GM20431 (cell line): ENCODE data around the gene LNP1.
"Not testable (repeated sequence)": the region's sequence is repeated elsewhere in the genome, so short reads cannot be mapped to it uniquely, and the experiment has no call there.

Experiments
- in situ Hi-C: fragments of 300-500 bp; cut with MseI, MboI; formaldehyde crosslinking; loops from one replicate; pipeline ENCODE4 v1.15.0; 2020; ENCODE audit warnings: low sequenced_read_pairs; ENCODE audit not compliant: unreplicated experiment

Gene LNP1

DNA sequence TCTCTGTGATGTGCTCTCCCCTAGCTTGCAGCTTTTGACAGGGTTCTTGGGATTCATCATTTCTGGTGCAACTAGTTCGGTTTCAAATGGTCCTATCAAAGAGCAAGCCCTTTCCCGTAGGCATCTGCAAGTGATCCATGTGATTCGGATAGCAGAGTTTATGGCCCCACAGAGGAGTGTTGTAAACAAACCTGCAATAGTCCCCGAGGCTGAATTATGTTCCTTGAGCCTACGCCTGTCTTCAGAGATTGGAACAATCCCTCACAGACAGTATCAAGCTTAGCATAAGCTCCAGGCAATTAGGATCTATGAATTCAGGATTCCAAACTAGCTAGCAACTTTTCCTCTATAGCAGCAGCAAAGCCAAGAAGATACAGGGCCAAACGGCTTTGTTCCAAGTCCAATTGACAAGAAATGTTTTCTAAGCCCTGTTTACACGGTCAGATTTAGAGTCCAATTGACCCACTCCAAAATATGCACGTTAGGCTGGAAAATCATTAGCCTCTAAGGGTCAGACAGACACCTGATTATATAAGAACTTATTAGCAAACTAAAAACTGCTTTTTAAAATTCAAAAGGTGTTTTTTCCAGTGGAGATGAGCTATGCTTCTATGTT lies 24.8 kb downstream of the LNP1 start:
- in situ Hi-C loops: no loop called here

DNA sequence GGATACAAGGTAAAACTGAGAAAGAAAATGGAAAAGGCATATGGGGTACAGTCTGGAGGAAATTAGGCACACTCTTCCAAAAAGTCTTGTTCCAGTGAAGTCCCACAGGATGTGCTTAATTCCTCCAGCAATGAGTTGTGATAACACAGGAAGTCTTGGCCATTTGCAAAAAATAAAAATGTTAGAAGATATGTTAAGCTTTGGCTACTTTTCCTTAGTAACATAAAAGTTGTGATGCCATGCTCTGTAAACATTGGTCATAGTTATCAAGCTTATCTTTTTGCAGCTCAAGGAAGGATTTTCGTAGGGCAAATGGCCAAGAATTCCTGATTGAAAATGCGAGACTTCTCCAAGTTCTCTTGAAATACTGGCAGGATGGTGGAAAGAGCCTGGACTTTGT lies 26.4 kb downstream of the LNP1 start:
- in situ Hi-C loops: no loop called here

DNA sequence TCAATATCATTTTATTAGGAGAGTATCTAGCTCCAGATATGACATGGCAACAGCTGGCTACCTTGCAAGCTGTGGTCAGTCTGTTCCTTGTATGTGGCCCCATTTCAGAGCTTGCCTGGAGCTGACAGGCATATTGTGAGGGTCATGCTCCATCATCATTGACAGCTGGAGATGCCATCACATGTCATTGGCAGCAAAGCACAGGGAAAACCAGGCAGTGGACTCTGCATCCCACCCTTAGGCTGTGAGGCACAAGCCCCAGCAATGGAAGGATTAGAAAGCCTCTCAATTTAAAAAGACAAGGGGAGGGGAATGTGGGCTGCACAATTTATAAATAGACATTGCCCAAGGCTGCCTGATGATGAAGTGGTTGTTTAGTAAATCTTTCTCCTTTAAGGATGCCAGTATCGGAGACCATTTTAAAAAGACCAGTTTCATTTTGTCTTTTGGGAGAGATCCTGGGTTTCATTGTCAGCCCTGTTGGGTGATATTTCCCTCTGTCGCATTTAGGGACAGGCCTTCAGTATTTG lies 27.9 kb downstream of the LNP1 start:
- in situ Hi-C loops: no loop called here

DNA sequence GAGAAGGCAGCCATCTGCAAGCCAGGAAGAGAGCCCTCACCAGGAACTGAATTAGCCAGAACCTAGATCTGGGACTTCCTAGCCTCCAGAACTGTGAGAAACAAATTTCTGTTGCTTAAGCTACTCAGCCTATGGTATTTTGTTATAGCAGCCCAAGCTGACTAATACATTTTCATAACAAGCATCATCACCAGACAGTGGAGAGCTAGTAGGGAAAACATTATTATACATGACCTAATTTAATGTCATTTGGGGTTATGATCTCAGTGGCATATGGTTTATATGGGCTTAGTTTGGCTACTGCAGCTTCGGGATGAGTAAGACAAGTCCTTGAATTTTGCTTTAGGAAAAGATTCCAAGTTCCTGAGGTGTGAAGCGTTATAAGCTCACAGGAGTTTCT lies 35.6 kb downstream of the LNP1 start:
- in situ Hi-C loops: no loop called here

DNA sequence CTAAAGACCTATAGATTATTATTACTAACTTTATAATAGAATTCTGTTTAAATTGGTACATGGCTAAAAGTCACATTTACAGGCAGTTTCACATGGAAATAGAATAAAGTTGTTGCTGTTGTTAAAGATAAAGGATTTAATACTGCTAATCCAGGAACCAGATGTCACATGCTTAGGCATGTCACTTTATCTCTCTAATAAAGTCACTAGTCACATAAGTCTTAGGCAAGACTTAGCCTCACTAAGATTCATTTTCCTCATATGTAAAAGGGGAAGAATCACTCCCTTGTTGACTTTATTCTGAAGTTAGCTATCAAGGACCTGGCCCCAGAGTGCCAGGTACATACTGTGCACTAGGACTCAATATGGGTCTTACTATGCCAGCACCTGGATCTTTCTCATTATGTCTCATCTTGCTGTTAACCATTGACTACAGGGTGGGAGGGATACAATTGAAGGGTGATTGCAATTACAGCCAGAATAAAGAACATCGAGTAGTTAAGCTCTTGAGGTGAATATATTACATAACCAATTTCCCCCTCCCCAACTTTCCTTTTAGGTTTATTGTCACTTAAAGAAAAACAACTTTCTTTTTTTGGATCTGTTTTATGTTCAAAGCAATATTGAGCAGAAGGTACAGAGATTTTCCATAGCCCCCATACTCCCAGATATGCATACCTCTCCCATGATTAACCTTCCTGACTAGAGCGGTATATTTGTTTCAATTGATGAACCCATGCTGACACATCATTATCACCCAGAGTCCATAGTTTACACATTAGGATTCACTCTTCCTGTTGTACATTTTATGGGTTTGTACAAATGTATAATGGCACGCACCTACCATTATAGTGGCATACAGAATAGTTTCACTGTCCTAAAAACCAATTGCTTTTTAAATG lies 36.6 kb downstream of the LNP1 start:
- in situ Hi-C loops: no loop called here

DNA sequence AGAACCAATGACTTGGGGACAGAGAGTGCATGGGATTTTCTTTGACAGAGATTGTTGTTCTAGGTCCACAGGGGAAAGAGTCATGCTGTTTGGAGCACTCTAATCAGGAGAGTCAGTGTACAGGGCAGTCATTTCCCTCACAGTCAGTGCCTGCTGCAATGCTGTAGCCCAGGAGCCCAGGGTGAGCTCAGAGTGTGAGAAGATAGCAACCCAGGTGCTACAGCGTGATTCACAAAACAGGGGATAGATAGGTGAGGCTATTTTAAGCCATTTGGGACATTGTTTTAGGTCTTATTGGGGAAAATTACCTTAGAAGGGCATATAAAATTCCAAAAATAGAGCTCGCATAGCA lies 37.3 kb downstream of the LNP1 start:
- in situ Hi-C loops: no loop called here

DNA sequence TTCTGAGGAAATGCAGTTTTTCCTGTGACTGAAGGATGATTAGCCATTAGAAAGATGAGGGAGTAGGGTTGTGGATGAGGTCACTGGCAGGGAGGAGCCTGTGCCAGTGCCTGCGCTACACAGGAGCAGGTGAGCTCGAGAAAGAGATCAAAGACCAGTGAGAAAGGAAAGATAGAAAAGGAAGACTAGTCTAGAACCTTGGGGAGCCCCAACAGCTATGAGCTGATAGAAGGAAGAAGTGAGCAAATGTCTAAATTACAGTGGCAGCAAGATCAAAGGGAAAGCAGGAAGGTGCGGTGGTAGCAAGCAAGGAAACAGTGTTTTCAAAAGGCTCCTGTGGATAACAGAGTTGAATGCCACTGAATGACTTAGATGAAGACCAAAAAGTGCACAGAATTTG lies 39.6 kb downstream of the LNP1 start:
- in situ Hi-C loops: no loop called here

DNA sequence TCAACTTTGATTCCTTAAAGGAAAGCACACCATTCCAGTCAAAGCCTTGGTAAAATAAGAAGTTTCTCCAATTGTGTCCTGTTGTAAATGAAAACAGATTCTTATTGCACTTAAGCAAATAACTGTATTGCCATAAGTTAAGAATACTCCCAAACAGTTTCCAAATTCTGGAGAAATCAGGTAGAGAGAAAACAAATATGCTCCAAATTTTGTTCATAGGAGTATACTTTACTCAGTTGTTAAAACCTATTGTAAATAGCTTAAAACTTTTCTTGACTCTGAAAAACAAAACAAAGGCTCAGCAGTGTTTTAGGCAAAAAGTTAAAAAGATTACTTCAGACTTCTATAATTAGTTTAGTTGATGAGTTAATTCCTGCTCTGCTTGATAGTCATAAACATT lies 42.4 kb downstream of the LNP1 start:
- in situ Hi-C loops: no loop called here

DNA sequence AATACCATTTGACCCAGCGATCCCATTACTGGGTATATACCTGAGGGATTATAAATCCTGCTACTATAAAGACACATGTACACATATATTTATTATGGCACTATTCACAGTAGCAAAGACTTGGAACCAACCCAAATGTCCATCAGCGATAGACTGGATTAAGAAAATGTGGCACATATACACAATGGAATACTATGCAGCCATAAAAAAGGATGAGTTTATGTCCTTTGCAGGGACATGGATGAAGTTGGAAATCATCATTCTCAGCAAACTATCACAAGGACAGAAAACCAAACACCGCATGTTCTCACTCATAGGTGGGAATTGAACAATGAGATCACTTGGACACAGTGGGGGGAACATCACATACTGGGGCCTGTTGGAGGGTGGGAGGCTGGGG lies 45.7 kb downstream of the LNP1 start:
- in situ Hi-C loops: not testable (repeated sequence)

DNA sequence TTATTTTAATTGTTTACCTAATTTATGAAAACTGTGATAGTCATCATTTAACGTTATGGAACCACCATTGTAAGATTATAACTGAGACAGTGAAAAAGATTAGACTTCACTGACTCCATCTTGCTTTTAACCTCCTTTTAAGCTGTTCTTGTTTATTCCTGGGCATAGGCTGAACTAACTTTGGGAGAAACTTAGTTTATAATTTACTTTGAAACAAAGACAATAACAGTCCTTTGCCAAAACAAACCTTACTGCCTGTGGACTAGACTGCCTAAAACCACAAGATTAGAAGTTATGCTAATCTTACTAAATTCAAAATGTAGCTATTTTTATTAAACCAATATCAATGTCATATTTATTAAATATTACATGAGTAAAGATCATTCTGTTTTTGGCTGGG lies 46.7 kb downstream of the LNP1 start:
- in situ Hi-C loops: no loop called here

DNA sequence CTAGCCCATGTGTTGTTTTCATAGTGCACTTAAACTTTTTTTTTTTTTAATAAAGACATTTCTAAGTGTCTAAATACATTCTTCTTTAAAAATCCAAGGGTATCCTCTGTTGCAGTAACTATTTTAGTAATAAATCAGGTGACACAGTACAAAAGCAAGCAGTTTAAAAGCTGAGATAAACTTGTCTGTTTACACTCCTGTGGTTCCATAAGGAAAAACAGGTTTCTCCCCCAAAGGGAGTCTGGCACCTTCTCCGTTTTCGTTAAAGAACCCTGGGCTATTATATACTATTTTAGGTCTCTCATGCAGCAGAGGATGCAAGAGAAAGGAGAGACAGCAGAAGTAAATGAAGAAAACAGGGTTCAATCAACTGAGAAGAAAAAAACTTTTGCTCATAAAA lies 47.9 kb downstream of the LNP1 start:
- in situ Hi-C loops: no loop called here

DNA sequence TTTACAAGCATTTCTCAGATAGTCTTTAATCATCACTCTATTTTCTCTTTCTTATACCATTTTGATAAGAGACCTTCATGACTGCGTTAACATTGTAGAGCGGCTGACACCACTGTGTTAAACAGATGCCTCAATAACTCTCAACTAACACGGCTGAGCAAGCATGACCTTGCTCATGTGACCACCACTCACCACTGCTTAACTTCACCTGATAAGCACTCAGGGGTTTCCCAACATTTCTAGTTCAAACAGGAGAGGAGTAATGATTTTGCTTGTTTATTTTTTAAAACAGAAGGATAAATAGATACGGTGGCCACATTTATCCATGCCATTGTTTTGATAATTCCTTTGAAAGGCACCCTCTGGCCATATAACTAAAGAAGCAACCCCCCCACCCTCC lies 53.3 kb downstream of the LNP1 start:
- in situ Hi-C loops: loop anchor here (10.0 kb wide), 1 partner anchor 130 kb away; no protein-coding TSS in a partner anchor

DNA sequence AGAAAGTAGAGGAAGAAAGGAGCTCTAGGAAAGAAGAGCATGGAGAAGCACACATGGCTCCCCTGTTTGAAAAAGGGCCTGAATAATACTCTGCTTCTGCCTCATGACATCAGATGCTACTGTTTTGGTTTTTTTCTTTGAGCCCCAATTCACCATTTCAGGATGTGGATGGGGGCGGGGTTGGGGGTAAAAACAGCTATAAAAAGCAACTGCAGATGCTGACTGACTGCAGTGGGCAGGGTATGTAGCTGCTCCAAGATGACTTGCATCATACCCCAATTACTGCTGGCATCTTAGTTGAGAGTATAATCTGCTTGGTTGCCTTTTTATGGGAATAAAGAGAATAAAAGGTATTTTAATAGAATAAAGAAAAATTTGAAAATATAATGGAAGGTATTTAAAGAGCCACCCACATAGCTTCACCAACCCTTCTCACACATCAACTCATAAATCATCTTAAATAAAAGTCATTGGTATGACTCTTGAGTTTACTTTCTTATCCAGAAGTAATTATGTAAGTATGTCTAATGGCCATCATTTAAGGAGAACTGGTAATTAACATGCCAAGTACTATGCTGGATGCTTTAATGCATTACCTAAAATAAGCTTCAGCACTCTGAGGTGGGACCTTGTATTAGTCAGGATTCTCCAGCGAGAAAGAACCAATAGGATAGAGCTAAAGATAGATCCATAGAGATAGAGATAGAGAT lies 54.7 kb downstream of the LNP1 start:
- in situ Hi-C loops: loop anchor here (10.0 kb wide), 1 partner anchor 129 kb away; no protein-coding TSS in a partner anchor

DNA sequence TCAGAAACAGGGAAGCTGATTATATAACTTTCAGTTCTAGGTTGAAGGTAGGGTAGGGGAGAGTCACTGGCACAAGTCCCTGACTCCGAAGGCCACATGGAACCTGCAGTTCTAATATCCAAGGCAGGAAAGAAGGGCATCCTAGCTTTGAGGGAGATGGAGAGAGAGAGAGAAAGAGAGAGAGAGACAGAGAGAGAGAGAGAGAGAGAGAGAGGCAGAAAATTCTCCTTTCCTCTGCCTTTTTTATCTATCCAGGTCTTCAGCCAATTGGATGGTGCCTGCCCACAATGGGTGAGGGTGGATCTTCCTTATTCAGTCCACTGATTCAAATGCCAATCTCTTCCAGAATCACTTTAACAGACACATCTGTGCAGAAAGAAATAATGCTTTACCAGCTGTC lies 55.4 kb downstream of the LNP1 start:
- in situ Hi-C loops: loop anchor here (10.0 kb wide), 1 partner anchor 128 kb away; no protein-coding TSS in a partner anchor

DNA sequence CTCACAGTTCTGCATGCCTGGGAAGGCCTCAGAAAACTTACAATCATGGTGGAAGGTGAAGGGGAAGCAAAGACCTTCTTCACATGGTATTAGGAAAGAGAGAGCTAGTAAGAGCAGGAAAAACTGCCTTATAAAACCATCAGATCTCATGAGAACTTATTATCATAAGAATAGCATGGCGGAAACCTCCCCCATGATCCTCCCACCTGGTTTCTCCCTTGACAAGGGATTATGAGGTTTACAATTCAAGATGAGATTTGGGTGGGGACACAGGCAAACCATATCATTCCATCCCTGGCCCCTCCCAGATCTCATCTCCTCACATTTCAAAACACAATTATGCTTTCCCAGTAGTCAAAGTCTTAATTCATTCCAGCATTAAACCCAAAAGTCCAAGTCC lies 56.5 kb downstream of the LNP1 start:
- in situ Hi-C loops: loop anchor here (10.0 kb wide), 1 partner anchor 127 kb away; no protein-coding TSS in a partner anchor

DNA sequence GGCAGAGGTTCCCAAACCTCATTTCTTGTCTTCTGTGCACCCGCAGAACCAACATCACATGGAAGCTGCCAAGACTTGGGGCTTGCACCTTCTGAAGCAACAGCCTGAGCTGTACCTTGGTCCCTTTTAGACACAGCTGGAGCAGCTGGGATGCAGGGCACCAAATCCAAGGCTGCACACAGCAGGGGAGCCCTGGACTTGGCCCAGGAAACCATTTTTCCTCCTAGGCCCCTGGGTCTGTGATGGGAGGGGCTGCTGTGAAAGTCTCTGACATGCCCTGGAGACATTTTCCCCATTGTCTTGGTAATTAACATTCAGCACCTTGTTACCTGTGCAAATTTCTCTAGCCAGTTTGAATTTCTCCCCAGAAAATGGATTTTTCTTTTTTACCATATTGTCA lies 57.5 kb downstream of the LNP1 start:
- in situ Hi-C loops: loop anchor here (10.0 kb wide), 1 partner anchor 126 kb away; no protein-coding TSS in a partner anchor

DNA sequence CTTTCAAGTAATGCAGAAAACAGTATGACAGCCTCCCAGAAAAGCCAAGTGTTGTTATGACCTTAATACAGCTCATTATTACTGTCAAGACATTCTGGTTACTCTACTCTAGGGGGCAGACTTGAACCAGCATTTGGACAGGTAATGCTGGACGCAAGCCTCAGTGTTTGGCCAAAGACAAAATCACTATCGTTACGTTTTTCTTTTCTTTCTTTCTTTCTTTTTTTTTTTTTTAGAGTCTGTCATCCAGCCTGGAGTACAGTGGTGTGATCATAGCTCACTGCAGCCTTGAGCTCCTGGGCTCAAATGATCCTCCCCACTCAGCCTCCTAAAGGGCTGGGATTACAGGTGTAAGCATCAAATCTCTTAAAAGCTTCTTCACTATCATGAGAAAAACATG lies 61.7 kb downstream of the LNP1 start:
- in situ Hi-C loops: no loop called here

DNA sequence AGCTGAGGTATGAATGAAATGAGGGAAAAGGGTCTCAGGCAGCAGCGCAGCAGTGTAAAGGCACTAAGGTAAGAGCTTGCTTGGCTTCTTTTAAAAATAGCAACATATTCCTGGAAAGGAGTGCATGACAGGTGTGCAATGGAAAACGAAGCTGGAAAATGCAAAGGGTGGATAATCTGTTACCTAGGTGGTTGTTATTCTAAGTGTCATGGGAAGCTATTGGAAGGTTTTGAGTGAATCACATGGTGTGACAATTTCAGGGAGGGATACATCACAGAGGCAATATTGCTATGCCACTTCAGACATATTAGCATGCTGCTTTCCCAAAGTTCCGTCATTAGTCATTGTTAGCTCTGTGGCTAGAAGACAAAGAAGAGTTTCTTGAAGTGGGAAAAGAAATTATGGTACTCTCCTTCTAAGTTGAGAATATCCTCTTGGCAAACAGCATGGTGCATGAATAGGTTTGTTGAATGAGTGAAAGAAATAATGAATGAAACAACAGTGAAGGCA lies 62.4 kb downstream of the LNP1 start:
- in situ Hi-C loops: no loop called here

DNA sequence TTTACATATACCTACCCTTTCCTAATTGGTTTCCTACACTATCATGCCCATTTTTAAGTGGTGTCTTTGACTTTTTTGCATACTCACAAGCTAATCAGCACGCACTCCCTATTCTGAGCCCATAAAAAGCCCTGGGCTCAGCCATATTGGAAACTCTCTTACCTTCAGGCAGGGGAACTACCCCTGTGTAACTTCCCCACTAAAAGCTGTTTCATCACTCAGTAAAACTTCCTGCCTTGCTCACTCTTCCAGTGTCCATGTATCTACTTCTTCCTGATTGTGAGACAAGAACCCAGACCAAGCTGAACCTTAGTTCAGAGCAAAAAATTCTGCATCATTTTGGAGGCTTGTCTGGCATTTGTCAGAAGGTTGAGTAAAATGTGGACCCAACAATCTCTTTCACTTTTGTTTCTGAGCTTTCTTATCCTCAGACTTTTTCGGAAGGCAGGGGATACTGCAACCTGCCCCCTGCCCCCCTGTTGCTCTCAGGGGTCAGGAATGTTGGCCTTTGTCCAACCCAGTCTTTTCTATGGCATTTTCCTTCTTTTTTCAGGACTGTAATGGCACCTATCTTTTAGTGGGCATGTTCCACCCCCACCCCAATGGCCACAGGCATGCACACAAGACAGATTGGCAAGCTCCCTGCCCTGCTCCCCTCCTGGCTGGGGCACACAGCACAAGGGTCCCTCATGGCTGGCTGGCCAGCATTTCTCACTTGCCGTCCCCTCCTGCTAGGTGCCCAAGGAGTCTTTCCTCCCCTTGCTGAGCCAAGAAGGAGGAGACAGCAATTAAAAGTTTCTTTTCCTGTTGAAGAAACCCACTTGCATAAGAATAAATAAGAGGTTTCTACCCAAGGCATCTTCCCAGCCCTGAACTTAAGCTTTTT lies 64.8 kb downstream of the LNP1 start:
- in situ Hi-C loops: no loop called here
